ENCODE data around the gene MYCBP. TPM values are rescaled to one million over a fixed set of nuclear protein-coding genes. Genes with fewer than 3 reads are reported as not detected.
A peak's percentile ranks its signal among the peaks of the same experiment; 100 is the strongest.

Gene MYCBP
- total RNA-seq, 1 donor from 2014 or later, result 0.64 TPM

DNA sequence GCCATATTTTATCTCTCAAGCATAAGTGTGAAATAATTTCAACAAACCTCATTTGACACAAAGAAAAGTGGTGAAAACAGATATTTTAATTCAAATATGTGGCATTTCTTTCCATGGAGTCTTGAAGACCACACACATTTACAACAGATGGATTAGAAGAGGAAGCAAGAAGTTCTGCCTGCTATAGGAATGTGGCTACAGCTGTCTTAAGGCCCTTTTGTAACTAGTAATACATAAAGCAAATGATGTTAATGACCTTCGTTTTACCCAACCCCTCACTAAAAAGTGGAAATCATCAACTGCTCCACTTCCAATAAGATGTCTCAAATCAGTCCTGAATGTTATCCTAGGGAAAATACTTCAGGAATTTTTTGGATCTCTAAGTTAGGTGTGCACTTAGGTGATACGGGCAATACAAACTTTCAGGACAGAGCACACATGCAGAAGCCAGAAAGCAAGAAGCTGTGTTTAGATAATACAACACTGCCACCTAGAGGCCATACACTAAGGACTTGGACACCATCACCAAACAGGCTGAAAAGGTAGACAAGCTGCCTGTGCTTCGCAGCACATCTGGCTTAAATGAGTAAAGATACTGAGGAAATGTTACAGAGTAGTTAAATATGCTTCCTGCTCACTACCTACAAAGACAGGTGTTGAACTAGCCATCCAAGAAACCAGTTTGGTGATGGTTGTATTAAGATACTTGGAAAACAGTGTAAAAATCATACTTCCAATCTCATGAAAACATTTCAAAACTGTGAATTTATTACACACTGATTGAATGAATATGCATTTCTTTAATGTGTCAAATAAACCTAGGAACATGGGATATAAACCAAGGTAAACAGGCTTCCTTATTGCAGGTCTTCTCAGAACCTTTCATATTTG lies 38.0 kb downstream of the MYCBP start:
- no peaks in the 10 kb centered on the region for H3K27me3 ChIP-seq
- DNase-seq (ENCODE audit: low spot score in 2 of 2), result no peak
- intact Hi-C loops (cut with DNase I), result no loop called here
- no peak overlapping the region for H3K4me3 ChIP-seq
- H3K4me1 ChIP-seq, result no peaks in the 10 kb centered on the region
- no peak overlapping the region for H3K27ac ChIP-seq
- peaks cover 17 to 27% of the 10 kb centered on the region in 2 donors for H3K36me3 ChIP-seq
- H3K9me3 ChIP-seq, result no peaks in the 10 kb centered on the region
- TF ChIP-seq, protein P1, sequence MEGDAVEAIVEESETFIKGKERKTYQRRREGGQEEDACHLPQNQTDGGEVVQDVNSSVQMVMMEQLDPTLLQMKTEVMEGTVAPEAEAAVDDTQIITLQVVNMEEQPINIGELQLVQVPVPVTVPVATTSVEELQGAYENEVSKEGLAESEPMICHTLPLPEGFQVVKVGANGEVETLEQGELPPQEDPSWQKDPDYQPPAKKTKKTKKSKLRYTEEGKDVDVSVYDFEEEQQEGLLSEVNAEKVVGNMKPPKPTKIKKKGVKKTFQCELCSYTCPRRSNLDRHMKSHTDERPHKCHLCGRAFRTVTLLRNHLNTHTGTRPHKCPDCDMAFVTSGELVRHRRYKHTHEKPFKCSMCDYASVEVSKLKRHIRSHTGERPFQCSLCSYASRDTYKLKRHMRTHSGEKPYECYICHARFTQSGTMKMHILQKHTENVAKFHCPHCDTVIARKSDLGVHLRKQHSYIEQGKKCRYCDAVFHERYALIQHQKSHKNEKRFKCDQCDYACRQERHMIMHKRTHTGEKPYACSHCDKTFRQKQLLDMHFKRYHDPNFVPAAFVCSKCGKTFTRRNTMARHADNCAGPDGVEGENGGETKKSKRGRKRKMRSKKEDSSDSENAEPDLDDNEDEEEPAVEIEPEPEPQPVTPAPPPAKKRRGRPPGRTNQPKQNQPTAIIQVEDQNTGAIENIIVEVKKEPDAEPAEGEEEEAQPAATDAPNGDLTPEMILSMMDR (IDR thresholded peaks at IDR 0.05), result peak; percentile 45 to 74 (median 72)

DNA sequence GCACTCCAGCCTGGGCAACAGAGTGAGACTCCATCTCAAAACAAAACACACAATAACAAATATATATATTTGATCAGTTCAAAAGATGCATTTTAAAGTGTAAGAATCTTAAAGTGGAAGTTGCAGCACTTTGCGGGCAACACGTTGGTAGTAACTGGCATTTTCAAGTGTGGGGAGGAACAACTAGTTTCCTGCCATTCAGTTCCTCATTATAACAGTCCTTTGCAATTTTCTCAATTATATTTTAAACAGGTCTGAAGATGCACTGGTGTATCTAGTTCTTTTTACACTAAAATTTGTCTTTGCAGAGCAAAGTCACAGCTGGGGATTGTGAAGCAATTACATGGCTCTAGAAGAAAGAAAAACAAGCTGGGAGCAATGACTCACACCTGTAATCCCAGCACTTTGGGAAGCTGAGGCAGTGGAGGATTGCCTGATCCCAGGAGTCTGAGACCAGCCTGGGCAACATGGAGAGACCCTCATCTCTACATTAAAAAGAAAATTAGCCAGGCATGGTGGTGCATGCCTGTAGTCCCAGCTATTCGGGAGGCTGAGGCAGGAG lies 38.8 kb downstream of the MYCBP start:
- Histone ChIP-seq H3K4me3 (no peak overlapping the region), H3K9me3 (no peaks in the 10 kb centered on the region), H3K4me1 (no peaks in the 10 kb centered on the region), H3K27me3 (no peaks in the 10 kb centered on the region), H3K36me3 (peaks cover 12 to 19% of the 10 kb centered on the region in 2 donors), H3K27ac (no peak overlapping the region)
- TF ChIP-seq, protein P1 (IDR thresholded peaks at IDR 0.05), result no peak
- no peak for DNase-seq (ENCODE audit: low spot score in 2 of 2)
- intact Hi-C loops (cut with DNase I), result no loop called here

DNA sequence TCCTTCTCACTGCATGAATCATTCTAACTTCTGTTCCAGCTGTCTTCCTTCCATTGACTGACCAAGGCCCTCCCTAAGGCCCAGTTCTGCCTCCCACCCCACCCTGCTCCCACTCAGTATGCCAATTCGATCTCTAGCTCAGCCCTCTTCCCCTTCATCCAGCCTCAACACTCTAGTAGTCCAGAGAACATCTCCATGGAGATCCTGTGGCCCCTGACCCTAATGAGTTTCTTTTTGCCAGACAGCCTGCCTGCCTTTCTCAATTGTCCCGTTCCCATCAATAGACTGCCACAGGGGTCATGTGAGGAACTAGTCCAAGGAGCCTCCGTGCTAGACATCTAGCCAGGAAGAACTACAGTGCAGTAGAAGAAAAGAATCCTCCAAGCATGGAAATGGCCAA lies 40.0 kb downstream of the MYCBP start:
- Histone ChIP-seq H3K4me1 (no peaks in the 10 kb centered on the region), H3K4me3 (no peak overlapping the region), H3K36me3 (peaks cover under 1 to 7% of the 10 kb centered on the region in 2 donors), H3K27ac (no peak overlapping the region), H3K9me3 (no peaks in the 10 kb centered on the region), H3K27me3 (no peaks in the 10 kb centered on the region)
- intact Hi-C loops (cut with DNase I), result no loop called here
- DNase-seq (ENCODE audit: low spot score in 2 of 2), result no peak
- TF ChIP-seq, protein P1 (IDR thresholded peaks at IDR 0.05), result no peak

DNA sequence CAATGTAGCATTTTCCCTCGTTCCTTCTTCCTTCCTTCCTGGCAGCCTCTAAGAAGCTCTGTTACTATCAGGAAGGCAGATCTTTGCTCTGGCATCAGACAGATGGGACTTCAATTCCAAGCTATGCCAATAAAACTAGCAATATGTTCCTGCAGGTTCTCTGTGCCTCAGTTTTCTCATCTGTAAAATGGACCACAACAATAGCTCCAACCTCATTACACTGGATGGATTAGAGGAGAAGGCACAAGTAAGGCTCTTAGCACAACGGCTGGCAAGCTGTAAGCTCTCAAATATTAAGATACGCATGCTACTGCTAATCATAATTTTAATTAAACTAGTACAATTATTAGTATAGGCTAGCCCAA lies 40.8 kb downstream of the MYCBP start:
- DNase-seq (ENCODE audit: low spot score in 2 of 2), result no peak
- Histone ChIP-seq H3K27ac (no peak overlapping the region), H3K4me3 (no peak overlapping the region), H3K36me3 (no peaks in the 10 kb centered on the region), H3K9me3 (no peaks in the 10 kb centered on the region), H3K4me1 (no peaks in the 10 kb centered on the region), H3K27me3 (no peaks in the 10 kb centered on the region)
- intact Hi-C loops (cut with DNase I), result no loop called here
- TF ChIP-seq, protein P1 (IDR thresholded peaks at IDR 0.05), result no peak

DNA sequence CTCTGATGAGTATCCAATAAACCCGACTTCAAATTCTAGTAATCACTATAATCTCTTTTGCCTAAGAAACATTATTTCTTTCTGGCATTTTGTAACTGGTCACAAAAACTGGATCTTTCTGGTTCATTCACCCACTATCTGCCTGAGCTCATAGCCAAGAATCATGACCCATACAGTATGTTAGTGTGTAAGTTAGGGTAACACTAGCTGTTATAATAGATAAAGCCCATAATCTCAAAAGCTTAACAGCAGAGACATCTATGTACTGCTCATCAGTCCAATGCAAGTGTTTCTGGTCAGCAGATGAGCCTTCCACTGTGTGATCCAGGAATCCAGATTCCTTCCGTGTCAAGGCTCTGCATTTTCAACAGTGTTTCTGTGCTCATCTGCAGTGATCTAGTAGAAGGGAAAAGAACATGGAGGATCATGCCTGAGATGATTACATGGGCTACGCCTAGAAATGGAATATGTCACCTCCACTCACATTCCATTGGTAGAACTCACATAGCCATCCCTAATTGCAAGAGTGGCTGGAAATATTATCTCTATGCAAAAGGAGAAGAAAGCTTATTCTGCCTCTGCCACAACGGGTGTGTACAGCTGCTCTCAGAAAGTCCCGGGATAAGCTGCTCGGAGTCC lies 41.3 kb downstream of the MYCBP start:
- Histone ChIP-seq H3K27ac (no peak overlapping the region), H3K4me1 (no peaks in the 10 kb centered on the region), H3K36me3 (no peaks in the 10 kb centered on the region), H3K9me3 (no peaks in the 10 kb centered on the region), H3K4me3 (no peak overlapping the region), H3K27me3 (no peaks in the 10 kb centered on the region)
- intact Hi-C loops (cut with DNase I), result no loop called here
- no peak for DNase-seq (ENCODE audit: low spot score in 2 of 2)
- TF ChIP-seq, protein P1 (IDR thresholded peaks at IDR 0.05), result no peak

All from ascending aorta (tissue), 2 donors.